Body of pancreas (tissue), 4 donors: ENCODE measurements around the gene ANKS1A. TPM values are rescaled to one million over a fixed set of nuclear protein-coding genes. Genes with fewer than 3 reads are reported as not detected.

Experiments used
- ATAC-seq: fragments of 150-250 bp; one replicate; pipeline ENCODE4 v1.9.1; 2016
- DNase-seq, 4 donors: peaks; one replicate each; pipeline ENCODE4 v3.0.0-alpha.2; 2019
- H3K27ac ChIP-seq, 4 donors: fragments of 200-600 bp; sonication (generic); 1 replicate in 3 of 4; 2 replicates in 1 of 4; pipeline versions ENCODE4 v1.5.1 to v1.6.1; 2016 to 2019; ENCODE audit warnings: mild to moderate bottlenecking in 1 of 4, mixed read lengths in 1 of 4, moderate library complexity in 1 of 4
- H3K27me3 ChIP-seq, 2 donors: fragments of 200-600 bp; sonication (generic); one replicate each; pipeline ENCODE4 v1.6.0; 2016; ENCODE audit warnings: mild to moderate bottlenecking in 1 of 2
- H3K36me3 ChIP-seq, 2 donors: fragments of 200-600 bp; sonication (generic); replicated peaks in 1 of 2; 2 replicates each; pipeline ENCODE4 v1.5.1; 2016; ENCODE audit warnings: low read depth in 2 of 2; ENCODE audit not compliant: insufficient read depth in 1 of 2
- H3K4me1 ChIP-seq: fragments of 200-600 bp; sonication (generic); one replicate; pipeline ENCODE4 v1.6.0; 2016
- H3K4me3 ChIP-seq, 2 donors: fragments of 200-600 bp; sonication (generic); 1 replicate in 1 of 2; 2 replicates in 1 of 2; pipeline ENCODE4 v1.5.1; 2016 to 2019
- H3K9me3 ChIP-seq, 3 donors: fragments of 200-600 bp; sonication (generic); 1 replicate in 2 of 3; 2 replicates in 1 of 3; pipeline ENCODE4 v1.5.1; 2016
- CTCF ChIP-seq, 7 experiments: fragments of 450-650 bp in 4 of 7; fragments of 200-600 bp in 3 of 7; sonication (generic) in 3 of 7; IDR thresholded peaks; one replicate each; pipeline ENCODE4 v1.5.1; 2016 to 2019; ENCODE audit warnings: antibody characterized with exemption in 7 of 7
- POLR2A ChIP-seq, 3 donors: fragments of 450-650 bp; IDR thresholded peaks; one replicate each; pipeline ENCODE4 v1.6.1; 2016; ENCODE audit warnings: antibody characterized with exemption in 3 of 3, mild to moderate bottlenecking in 2 of 3
- WGBS, 2 donors: methylation state at CpG; one replicate each; pipeline ENCODE4 v1.1.5; 2017; 5-methylcytosine and 5-hydroxymethylcytosine counted together
- intact Hi-C: fragments of 100-400 bp; cut with DNase I; formaldehyde crosslinking; loops from one replicate; pipeline ENCODE4 v1.15.1; 2023
- total RNA-seq, 2 donors: library from RNA; depleted of rRNA; stranded (reverse); fragments of >200 nt; gene quantifications; one replicate each; pipeline ENCODE4 v1.1.0, GENCODE V29; 2016

The ANKS1A gene
- total RNA-seq, 2 donors from 2014 or later, result 14.3 to 17.1 TPM

- Histone ChIP-seq H3K27me3 (no peaks in the 10 kb centered on the region), H3K4me3 (no peak overlapping the region), H3K4me1 (no peaks in the 10 kb centered on the region), H3K9me3 (no peaks in the 10 kb centered on the region), H3K27ac (no peak overlapping the region), H3K36me3 (peaks cover 0 to 30% of the 10 kb centered on the region in 2 donors)
- 40 to 65% methylated on average over 1 of the region's 1 CpG for WGBS, 2 donors
- ATAC-seq (no peak), DNase-seq (no peak)
- TF ChIP-seq POLR2A (IDR thresholded peaks at IDR 0.05) (no peak), CTCF (IDR thresholded peaks at IDR 0.05) (no peak)
- intact Hi-C loops, result loop anchor here (10.0 kb wide), 1 partner anchor 108 kb away; no protein-coding TSS in a partner anchor
Measured at GRCh38 chr6:34872332-34872731, 16.7 kb upstream of the ANKS1A start.

GRCh38 chr6:34875292-34876213, 13.5 kb upstream of the ANKS1A start:
- TF ChIP-seq CTCF (IDR thresholded peaks at IDR 0.05), result no peak
- TF ChIP-seq POLR2A (IDR thresholded peaks at IDR 0.05), result no peak
- Histone ChIP-seq H3K36me3 (peaks cover 0 to 37% of the 10 kb centered on the region in 2 donors), H3K27ac (no peak overlapping the region), H3K9me3 (no peaks in the 10 kb centered on the region), H3K27me3 (no peaks in the 10 kb centered on the region), H3K4me1 (no peaks in the 10 kb centered on the region), H3K4me3 (no peak overlapping the region)
- ATAC-seq (no peak), DNase-seq (no peak)
- intact Hi-C loops, result loop anchor here (10.0 kb wide), 1 partner anchor 111 kb away; no protein-coding TSS in a partner anchor
- WGBS, 2 donors, result 76 to 84% methylated on average over 4 of the region's 4 CpGs

GRCh38 chr6:34876472-34876871, 12.6 kb upstream of the ANKS1A start:
- H3K4me3 ChIP-seq, result no peak overlapping the region
- WGBS, 2 donors, result 91 to 92% methylated on average over 3 of the region's 3 CpGs
- no peak overlapping the region for H3K27ac ChIP-seq
- no peaks in the 10 kb centered on the region for H3K9me3 ChIP-seq
- DNase-seq (no peak), ATAC-seq (no peak)
- no peaks in the 10 kb centered on the region for H3K27me3 ChIP-seq
- TF ChIP-seq POLR2A (IDR thresholded peaks at IDR 0.05) (no peak), CTCF (IDR thresholded peaks at IDR 0.05) (no peak)
- H3K36me3 ChIP-seq, result peaks cover 0 to 30% of the 10 kb centered on the region in 2 donors
- no peaks in the 10 kb centered on the region for H3K4me1 ChIP-seq
- intact Hi-C loops, result loop anchor here (10.0 kb wide), 1 partner anchor 112 kb away; no protein-coding TSS in a partner anchor

GRCh38 chr6:34877259-34877658, 11.8 kb upstream of the ANKS1A start:
- Histone ChIP-seq H3K4me1 (no peaks in the 10 kb centered on the region), H3K4me3 (no peak overlapping the region), H3K36me3 (peaks cover 0 to 25% of the 10 kb centered on the region in 2 donors), H3K27me3 (no peaks in the 10 kb centered on the region), H3K27ac (no peak overlapping the region), H3K9me3 (no peaks in the 10 kb centered on the region)
- WGBS, 2 donors, result 84 to 94% methylated on average over 1 of the region's 1 CpG
- TF ChIP-seq CTCF (IDR thresholded peaks at IDR 0.05) (no peak), POLR2A (IDR thresholded peaks at IDR 0.05) (no peak)
- DNase-seq (no peak), ATAC-seq (no peak)
- intact Hi-C loops, result loop anchor here (10.0 kb wide), 1 partner anchor 112 kb away; no protein-coding TSS in a partner anchor
